IPS DF 4.7 (cell line): ENCODE results near the gene FOXE3.

Experiments
- DNase-seq: peaks from one replicate; pipeline ENCODE4 v3.0.0-alpha.2; 2013; ENCODE audit warnings: low spot score; ENCODE audit errors: extremely low read depth

Gene FOXE3

DNA sequence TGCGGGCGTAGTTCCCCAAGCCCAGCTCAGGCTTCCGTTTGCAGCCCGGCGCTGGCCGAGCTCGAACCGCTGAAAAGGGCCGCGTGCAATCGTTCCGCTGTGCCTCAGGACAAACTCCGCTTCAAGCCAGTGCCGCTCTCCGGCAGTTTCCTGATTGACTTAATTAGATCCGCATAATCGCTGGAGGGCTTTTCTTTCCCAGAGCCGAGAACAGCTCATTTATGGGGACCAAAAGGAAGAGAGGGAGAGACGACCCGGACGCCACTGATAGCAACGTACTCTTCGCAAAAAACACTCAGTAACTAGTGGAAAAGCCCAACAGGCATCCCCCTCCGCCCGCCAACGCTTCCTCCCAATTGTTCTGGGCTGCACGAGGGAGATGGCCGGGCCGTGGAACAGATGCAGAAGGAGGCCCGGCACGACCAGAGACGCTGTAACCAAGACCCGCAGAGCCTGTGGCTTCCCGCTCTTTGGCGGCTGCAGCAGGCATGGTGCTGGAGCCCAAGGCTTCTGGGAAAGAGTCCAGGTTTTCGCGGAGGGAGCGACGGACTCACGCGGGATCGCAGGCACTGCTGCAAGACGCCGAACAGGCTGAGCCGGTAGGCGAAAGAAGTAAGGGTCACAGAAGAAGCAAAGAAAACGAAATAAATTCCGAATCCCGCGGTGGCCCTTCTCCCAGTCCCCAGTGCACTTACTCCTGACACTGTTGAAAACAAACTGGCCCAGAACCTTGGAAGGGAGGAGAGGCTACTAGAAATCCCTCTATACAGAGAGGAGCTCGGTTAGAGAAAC is 18.2 kb downstream of the FOXE3 start:
- no peak for DNase-seq

GRCh38 chr1:47435506-47436303 is 19.6 kb downstream of the FOXE3 start:
- no peak for DNase-seq

GRCh38 chr1:47436304-47436978 is 20.4 kb downstream of the FOXE3 start:
- no peak for DNase-seq

DNA sequence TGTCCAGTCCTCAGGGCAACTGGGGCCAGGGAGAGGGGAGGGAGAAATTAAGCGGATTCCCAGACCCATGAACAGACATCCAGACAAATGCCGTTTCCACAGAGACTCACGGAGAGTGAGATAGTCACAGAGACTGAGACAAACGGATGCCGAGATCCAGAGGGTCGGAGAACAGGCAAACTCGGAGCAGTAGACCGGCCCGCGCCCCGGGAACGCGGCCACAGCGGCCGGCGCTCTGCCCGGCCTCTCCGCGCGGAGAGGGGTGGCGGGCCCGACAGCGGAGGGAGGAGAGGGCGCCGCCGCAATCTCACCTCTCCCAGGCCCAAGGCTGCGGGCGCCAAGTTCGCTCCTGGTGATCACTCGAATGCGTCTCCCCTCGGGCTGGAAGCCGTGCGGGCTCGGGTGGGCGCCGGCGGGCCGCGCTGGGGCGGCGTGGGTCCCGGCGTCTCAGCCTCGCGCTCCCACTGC is 20.9 kb downstream of the FOXE3 start:
- DNase-seq = no peak

DNA sequence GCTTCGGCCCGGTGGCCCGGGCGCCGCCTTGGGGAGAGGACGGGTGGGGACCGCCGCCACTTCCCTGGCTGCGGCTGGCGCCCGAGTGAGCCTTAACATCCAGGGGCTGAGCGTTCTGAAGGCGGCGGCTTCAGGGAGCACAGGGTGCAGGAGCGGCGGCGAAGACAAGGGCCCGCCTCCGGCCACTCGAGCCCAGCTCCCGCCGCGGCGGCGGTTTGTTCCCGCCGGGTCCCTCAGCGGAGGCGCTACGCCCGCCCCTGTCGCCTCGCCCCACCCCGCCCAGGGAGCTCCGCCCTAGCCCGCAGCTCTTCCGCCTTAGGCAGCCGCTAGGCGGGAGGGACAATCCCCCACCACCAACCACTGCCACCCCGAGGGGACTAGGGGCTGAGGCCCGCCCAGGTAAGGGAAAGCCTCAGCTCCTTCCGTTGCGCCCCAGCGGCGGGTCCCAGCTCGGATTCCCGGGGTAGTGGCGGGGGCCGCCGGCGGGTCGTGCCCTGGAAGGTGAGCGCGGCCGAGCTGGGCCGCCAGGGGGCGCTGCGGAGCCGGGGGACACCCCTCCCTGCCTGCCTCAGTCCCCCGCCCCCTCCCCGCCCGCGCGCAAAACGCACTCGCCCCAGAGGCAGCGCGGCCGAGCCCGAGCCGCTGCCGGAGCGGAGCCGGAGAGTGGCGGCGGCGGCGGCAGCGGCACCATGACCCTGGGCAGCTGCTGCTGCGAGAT is 21.5 kb downstream of the FOXE3 start, which contains the start of gene FOXD2:
TSS of gene FOXD2 (plus strand) at position 598 of the 718 bp plus-strand sequence. CDS start at position 690, 92 bp downstream.
- DNase-seq = no peak

DNA sequence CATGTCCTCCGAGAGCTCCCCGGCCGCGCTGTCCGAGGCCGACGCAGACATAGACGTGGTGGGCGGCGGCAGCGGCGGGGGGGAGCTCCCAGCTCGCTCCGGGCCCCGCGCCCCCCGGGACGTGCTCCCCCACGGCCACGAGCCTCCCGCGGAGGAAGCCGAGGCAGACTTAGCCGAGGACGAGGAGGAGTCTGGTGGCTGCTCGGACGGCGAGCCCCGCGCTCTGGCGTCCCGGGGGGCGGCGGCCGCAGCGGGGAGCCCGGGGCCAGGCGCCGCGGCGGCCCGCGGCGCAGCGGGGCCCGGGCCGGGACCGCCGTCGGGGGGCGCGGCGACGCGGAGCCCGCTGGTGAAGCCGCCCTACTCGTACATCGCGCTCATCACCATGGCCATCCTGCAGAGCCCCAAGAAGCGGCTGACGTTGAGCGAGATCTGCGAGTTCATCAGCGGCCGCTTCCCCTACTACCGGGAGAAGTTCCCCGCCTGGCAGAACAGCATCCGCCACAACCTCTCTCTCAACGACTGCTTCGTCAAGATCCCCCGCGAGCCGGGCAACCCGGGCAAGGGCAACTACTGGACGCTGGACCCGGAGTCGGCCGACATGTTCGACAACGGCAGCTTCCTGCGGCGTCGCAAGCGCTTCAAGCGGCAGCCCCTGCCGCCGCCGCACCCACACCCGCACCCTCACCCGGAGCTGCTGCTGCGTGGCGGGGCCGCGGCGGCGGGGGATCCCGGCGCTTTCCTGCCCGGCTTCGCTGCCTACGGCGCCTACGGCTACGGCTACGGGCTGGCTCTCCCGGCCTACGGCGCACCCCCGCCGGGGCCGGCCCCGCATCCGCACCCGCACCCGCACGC is 22.3 kb downstream of the FOXE3 start:
- DNase-seq = no peak

GRCh38 chr1:47439017-47439818 is 23.1 kb downstream of the FOXE3 start:
- DNase-seq = no peak

DNA sequence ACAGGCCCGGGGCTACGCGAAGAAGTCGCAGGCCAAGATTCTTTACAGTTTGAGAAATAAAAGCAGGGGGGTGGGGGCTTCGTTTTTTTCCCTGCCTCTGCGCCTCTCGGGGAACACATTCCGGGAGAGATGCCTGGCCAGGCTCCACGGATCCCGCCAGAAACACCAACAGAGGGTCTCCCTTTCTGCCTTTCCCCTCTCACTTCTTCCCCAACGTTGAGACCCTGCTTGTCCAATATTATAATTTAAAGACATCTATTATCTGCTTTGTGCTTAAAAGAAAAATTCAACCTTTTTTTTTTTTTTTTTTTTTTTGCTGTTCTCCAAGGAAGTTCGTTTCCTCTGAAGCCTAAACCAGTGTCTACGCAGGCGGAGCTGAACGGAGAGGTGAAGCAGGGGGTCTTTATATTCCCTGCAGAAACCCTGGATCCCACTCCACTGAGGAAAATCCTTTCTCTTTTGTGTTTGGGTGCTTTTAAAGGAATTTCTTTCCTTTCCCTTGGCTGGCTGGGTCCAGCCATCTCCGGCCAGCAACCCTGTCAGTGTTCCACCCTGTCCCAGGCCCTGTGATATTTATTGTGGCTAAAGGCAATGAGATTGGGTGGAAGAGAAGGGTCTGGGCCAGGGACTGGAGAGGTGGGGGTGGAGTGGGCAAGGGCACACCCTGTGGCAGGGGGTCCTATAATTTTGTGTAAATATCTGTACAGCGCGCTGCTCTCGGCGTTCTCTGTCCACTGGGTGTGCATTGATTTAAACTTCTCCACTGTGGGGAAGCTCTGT is 23.9 kb downstream of the FOXE3 start:
- no peak for DNase-seq

DNA sequence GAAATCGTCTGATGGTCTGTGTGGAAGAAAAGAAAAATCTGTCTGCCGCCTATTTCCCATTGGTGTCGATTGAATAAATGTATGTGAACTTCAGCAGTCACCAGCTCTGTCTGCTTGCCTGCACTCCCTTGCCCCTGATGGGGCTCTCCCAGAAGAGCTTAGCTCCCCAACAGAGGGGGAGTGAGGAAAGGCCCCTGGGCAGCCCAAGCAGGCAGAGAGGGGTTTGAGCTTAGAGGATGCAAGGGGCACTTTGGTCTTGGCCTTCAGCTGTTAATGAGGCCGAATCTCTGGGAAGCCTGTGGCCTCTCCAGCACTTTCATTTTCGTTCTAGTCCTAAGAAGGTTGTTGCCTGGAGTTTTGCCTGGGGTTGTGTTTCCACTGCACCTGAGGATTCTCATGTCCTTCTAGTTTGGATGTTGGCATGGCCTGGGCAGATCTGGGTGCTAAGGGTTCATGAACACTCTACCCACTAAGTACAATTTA is 24.6 kb downstream of the FOXE3 start:
- no peak for DNase-seq

DNA sequence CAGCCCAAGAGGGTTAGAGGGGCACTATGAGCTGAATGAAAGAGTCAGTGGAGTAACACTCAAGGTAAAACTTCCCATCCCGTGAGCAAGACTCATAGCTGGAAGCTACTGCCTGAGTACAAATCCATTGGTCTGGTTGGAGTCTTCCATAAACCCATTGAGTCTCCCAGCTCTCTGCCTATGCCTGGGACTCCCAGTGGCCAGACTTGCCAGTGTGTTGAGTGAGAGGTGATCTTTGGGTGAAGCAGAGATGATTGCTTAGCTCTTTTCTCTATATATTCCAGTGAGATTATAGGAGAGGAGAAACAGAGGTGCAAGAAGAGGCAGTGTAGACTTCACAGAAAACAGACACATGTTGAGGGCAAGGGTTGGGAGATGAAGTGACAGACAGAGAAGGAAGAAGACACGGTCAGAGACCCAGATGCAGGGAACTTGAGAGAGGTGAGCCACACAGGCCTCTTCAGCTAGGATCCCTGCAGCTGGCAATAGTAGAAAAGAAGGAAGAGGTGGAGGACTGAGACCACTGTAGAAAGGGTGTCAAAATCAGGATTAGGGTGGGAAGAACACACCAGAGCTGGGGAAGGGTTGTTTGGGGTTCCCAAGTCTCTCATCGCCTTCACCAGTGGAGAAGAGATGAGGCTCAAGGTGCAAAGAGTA is 25.5 kb downstream of the FOXE3 start:
- no peak for DNase-seq

DNA sequence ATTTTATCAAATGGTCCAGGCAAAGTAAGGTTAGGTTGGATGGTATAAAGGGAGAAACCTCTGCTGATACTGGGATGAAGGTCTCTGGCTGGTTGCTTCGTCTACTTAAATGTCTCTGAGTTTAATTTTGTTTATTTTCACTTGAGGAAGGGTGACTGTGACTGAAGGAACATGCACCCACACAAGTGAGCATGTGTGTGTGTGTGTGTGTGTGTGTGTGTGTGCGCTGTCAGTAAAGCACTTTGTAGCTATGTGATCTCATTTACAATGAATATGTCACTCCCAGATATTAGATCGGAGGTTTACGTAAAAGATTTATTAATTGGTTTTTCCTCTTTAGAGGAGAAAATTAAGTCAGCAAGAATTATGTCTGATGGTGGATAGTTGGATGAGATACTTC is 26.1 kb downstream of the FOXE3 start:
- DNase-seq = no peak

DNA sequence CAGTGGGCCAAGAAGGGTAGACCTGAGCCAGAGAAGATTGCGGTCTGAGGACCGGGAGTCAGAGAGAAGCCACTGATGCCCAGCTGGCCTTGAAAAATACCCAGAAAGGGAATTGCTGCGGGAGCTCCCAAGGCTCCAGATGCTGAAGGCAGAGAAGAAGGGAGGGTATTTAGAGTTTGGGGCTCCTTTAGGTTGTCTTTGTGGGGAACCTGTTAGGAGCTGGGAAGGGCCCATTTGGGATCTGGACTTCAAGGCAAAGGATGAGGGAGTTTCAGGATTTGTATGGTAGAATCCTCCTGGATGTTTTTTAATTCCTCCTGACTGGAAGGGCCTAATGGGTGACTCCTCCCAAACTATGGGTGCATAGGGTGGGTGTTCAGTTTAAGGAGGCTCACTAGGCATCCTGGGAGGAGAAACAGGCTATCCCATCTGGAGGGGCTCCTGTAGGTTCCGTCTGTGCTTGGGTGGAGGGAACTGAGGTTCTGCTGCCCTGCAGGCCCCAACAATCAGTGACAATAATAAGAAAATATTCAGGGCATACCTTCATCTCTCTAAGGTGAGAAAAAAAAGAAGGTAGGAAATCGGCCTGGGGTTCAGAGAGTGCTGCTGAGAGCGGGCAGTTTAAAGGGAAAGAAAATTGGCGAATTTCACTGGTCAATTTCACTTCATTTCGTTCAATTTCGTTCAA is 26.9 kb downstream of the FOXE3 start:
- no peak for DNase-seq

DNA sequence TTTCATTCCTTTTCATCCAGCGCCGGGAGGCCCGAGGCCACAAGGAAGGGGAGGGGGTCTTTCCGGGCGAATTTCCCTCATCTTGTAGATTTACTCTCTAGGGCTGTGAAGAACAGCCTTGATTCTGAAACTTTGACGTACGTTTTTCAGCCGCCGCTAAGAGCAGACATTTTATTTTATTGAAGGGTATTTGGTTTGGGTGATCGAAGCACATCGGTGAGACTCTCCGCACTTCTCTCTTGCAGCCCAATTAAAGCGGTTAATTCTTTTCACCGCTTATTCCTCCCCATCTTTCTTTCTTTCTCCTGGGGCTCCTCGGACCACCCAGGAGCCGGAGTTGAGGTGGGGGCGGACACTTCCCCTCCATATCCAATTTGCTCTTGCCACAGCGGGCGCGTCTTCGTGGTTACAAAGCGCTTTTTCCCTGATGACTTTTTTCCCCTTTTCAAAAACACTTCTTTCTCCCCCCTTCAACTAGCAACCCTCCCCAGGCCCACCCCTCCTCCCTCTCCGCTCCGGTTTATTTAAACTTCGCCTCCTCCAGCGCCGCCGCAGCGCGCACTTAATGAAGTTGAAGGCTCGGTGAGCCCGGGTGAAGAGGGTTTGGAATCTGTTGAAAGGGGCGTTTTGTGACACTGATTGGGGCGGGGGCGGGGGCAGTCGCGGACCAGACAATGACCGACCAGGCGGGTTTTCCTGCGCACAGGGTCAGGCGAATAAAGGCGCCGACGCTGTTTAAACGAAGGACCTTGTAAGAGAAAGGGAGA is 27.6 kb downstream of the FOXE3 start:
- DNase-seq = no peak

DNA sequence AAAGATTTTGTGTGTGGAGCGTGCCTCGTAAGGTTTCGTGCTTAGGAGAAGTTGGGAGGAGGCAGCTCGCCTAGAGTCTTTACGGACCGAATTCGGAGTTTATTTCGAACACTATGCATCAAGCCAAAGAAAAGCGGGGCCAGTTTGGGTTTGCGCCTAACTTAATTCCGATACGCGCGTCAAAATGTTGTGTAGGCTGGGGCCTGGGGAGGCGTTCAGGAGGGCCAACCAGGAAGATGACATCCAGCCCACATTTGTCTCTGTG is 28.1 kb downstream of the FOXE3 start:
- DNase-seq = no peak

DNA sequence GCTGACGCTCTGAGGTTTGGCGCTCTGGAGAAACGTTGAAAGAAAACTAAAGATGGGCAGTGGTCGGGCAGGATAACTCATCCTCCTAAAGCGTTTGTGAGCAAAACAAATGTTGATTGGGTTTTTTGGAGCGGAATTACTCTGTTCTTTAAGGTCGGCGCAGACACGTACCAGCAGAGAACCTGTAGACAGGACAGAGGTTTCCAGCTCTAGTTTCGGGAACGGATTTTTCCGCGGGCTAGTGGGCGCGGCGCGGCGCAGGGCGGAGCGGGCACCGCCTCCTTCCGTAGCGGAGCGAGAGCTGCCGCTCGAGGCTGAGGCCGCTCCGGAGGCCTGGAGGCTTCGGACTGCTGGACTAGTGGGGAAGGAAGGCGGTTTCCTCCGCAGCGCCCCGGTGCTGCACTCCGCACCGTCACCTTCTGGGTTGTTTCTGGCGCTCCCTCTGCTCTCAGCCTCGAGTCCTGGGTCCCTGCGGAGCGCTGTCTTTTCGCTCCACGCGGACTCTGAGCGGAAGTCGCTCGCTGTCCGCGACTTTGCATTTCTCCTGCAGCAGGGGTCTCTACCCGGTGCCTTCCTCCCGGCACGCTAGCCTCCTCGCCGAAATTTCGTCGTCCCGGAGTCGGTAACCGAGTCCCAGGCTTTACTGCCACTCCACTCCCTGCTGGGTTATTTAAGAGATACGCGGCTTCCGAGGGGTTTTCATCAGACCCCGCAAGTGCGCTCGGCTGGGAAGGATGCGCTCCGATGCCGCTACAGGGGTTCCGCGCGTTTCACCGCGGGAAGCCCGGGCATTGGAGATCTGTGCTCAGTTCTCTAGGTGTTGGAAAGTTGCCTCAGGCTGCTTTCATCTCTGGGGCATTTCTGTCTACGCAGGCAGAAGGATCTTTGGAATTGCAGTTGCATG is 28.7 kb downstream of the FOXE3 start:
- no peak for DNase-seq
